Measurements from ENCODE around the gene SWSAP1.
A peak's percentile ranks its signal among the peaks of the same experiment; 100 is the strongest.
"Not testable (repeated sequence)": the region's sequence is repeated elsewhere in the genome, so short reads cannot be mapped to it uniquely, and the experiment has no call there.

Gene SWSAP1

GRCh38 chr19:11378319-11379189 is 4.1 kb downstream of the SWSAP1 start:
- DNase-seq (ENCODE audit: low read depth, low spot score), result no peak

GRCh38 chr19:11379269-11379845 is 4.9 kb downstream of the SWSAP1 start:
- DNase-seq (ENCODE audit: low read depth, low spot score), result not testable (repeated sequence)

GRCh38 chr19:11379857-11380350 is 5.4 kb downstream of the SWSAP1 start:
- no peak for DNase-seq (ENCODE audit: low read depth, low spot score)

GRCh38 chr19:11380653-11381537 is 6.4 kb downstream of the SWSAP1 start:
- DNase-seq (ENCODE audit: low read depth, low spot score), result peak; percentile 75

GRCh38 chr19:11382898-11383705 is 8.6 kb downstream of the SWSAP1 start:
- DNase-seq (ENCODE audit: low read depth, low spot score), result no peak

- DNase-seq (ENCODE audit: low read depth, low spot score), result no peak
Observed at GRCh38 chr19:11383706-11384048, 9.2 kb downstream of the SWSAP1 start.

GRCh38 chr19:11384778-11385129 is 10.3 kb downstream of the SWSAP1 start:
- no peak for DNase-seq (ENCODE audit: low read depth, low spot score)

GRCh38 chr19:11387162-11388034 is 12.9 kb downstream of the SWSAP1 start:
- no peak for DNase-seq (ENCODE audit: low read depth, low spot score)

GRCh38 chr19:11390359-11390758 is 15.9 kb downstream of the SWSAP1 start:
- no peak for DNase-seq (ENCODE audit: low read depth, low spot score)

- DNase-seq (ENCODE audit: low read depth, low spot score), result no peak
Observed at GRCh38 chr19:11390933-11391680, 16.6 kb downstream of the SWSAP1 start.

- DNase-seq (ENCODE audit: low read depth, low spot score), result no peak
Observed at GRCh38 chr19:11397089-11397610, 22.7 kb downstream of the SWSAP1 start.

GRCh38 chr19:11399667-11400066 is 25.2 kb downstream of the SWSAP1 start:
- no peak for DNase-seq (ENCODE audit: low read depth, low spot score)

GRCh38 chr19:11400798-11401197 is 26.3 kb downstream of the SWSAP1 start:
- no peak for DNase-seq (ENCODE audit: low read depth, low spot score)

GRCh38 chr19:11401808-11402543 is 27.5 kb downstream of the SWSAP1 start:
- DNase-seq (ENCODE audit: low read depth, low spot score), result no peak

- no peak for DNase-seq (ENCODE audit: low read depth, low spot score)
Observed at GRCh38 chr19:11404588-11405222, 30.2 kb downstream of the SWSAP1 start.

GRCh38 chr19:11405846-11406643 is 31.6 kb downstream of the SWSAP1 start:
- DNase-seq (ENCODE audit: low read depth, low spot score), result no peak

- DNase-seq (ENCODE audit: low read depth, low spot score), result not testable (repeated sequence)
Observed at GRCh38 chr19:11406703-11407236, 32.3 kb downstream of the SWSAP1 start.
